ENCODE data around the gene BRAF. TPM values are rescaled to one million over a fixed set of nuclear protein-coding genes. Genes with fewer than 3 reads are reported as not detected.
"Not testable (repeated sequence)": the region's sequence is repeated elsewhere in the genome, so short reads cannot be mapped to it uniquely, and the experiment has no call there.

The BRAF gene
- polyA plus RNA-seq, 3 donors: 22.5 to 26.3 (median 22.9) TPM

DNA sequence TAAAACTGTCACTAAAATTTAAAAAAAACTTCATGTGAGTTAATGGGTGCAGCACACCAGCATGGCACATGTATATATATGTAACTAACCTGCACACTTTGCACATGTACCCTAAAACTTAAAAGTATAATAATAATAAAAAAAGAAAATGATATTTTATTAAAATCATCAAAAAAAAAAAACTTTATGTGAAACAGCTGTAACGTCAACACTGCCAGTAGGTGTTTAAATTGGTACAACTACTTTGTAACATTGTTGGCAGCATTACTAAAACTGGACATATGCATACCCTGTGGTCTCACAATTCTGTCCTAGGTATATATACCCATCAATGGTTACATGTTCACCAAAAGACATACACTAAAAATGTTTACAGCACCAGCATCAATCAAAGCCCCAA lies 146.2 kb downstream of the BRAF start:
- no peak for DNase-seq (ENCODE audit: low read depth in 3 of 3, low spot score in 2 of 3)

DNA sequence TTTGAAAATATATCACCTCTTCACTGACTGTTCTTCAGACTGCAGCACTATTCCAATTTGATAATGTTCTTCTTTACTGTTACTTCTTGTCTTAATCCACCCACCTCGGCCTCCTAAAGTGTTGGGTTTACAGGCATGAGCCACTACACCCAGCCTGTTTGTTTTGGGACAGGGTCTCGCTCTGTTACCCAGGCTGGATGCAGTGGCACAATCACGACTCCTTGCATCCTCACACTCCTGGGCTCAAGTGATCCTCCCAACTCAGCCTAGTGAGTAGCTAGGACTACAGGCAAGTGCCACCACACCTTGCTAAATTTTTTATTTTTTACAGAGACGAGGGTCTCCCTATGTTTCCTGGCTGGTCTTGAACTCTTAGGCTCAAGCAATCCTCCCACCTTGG lies 150.4 kb downstream of the BRAF start:
- DNase-seq (ENCODE audit: low read depth in 3 of 3, low spot score in 2 of 3): no peak

DNA sequence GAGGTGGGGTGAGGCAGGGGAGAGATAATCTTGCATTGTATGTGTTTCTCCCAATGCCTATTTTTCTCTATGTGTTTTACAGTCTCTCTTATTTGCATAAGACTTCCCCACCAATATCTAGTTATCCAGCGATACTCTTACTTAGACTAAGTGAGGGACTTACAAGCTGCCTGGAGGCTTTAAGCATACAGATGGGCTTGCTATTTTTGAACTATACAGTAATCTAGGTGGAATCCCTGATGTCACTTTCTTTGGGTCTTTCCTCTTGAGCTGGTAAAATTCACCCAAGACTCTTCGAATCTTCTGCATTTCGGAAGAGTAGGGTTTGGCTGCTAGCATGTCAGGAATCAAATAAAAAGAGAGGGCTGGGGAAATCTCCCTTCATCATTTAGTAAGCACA lies 151.6 kb downstream of the BRAF start:
- DNase-seq (ENCODE audit: low read depth in 3 of 3, low spot score in 2 of 3): no peak

DNA sequence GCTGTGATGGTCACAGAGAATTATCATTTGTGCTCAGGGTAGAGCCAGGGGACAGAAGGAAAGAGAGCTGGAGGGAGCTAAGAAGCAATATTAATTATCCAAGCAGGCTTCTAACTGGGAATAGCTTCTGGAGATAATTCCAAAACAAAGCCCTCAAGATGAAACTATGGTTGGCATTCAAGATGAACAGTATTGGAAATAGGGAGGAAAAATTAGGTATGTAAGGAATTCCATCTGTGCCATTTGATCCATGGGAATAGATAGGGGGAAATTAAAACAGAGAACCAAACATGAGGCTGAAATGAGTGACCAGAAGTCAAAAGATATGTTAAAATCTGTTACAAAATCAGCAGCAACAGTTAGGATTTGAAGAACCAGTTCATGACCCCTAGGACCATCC lies 152.9 kb downstream of the BRAF start:
- DNase-seq (ENCODE audit: low read depth in 3 of 3, low spot score in 2 of 3): no peak

DNA sequence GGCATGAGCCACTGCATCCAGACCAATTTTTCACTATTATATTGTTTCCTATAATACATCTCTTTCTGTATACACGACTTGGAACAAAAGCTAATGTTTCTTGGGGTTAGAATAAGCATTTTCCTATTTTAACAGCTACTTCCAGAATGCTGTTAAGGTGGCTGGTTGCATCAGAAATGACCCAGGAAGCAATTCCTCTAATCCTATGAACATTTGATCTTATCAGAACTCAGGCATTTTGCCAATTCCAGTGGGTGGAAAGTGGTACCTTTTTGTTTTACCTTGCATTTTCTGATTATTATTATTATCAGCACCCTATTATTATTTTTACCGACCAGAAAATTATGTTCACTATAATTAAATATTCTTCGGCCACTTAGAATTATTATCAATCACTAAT lies 154.9 kb downstream of the BRAF start:
- no peak for DNase-seq (ENCODE audit: low read depth in 3 of 3, low spot score in 2 of 3)

DNA sequence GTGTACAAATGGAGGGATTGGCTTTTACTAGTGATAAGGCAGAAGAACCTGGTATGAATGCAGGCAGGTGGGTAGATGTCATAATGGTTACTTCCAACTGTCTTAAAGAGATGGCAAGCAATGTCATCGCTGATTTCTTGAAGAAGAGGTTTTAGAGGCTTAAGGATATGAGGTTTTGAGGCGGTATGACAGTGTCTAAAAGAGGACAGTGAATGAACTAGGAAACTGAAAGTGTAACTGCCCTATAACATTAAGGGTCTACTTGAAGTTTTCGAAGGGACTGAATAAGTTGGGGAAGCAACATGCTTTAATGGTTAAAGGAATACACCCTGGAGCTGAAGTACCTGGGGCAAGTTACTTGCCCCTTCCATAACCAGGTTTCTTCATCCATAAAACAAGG lies 157.3 kb downstream of the BRAF start:
- no peak for DNase-seq (ENCODE audit: low read depth in 3 of 3, low spot score in 2 of 3)

DNA sequence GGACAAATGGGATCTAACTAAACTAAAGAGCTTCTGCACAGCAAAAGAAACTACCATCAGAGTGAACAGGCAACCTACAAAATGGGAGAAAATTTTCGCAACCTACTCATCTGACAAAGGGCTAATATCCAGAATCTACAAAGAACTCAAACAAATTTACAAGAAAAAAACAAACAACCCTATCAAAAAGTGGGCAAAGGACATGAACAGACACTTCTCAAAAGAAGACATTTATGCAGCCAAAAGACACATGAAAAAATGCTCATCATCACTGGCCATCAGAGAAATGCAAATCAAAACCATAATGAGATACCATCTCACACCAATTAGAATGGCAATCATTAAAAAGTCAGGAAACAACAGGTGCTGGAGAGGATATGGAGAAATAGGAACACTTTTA lies 159.3 kb downstream of the BRAF start:
- not testable (repeated sequence) for DNase-seq (ENCODE audit: low read depth in 3 of 3, low spot score in 2 of 3)

DNA sequence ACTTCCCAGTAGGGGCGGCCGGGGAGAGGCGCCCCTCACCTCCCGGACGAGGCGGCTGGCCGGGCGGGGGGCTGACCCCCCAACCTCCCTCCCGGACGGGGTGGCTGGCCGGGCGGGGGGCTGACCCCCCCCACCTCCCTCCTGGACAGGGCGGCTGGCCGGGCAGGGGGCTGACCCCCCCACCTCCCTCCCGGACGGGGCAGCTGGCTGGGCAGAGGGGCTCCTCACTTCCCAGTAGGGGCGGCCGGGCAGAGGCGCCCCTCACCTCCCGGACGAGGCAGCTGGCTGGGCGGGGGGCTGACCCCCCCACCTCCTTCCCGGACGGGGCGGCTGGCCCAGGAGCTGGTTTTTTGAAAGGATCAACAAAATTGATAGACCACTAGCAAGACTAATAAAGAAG lies 161.6 kb downstream of the BRAF start:
- not testable (repeated sequence) for DNase-seq (ENCODE audit: low read depth in 3 of 3, low spot score in 2 of 3)

DNA sequence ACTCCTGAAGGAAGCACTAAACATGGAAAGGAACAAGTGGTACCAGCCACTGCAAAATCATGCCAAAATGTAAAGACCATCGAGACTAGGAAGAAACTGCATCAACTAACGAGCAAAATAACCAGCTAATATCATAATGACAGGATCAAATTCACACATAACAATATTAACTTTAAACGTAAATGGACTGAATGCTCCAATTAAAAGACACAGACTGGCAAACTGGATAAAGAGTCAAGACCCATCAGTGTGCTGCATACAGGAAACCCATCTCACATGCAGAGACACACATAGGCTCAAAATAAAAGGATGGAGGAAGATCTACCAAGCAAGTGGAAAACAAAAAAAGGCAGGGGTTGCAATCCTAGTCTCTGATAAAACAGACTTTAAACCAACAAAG lies 163.4 kb downstream of the BRAF start:
- DNase-seq (ENCODE audit: low read depth in 3 of 3, low spot score in 2 of 3): not testable (repeated sequence)

DNA sequence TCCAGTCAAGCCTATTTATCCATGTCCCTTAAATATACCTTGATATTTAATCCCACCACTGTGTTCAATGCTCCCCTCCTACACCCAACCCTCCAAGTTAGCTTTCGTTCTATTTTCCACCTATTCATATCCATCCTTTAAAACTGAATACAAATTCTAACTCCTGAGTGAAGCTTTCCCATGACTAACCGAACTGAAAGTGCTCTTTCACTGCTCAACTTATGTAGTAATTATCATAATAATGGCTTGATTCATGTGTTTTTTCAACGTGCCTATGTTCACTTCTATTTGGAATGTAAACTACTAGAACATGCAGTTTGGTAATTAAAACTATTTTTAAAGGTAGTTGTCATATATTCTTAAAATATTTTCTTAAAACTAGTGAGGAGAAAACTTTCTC lies 170.2 kb downstream of the BRAF start:
- DNase-seq (ENCODE audit: low read depth in 3 of 3, low spot score in 2 of 3): no peak

DNA sequence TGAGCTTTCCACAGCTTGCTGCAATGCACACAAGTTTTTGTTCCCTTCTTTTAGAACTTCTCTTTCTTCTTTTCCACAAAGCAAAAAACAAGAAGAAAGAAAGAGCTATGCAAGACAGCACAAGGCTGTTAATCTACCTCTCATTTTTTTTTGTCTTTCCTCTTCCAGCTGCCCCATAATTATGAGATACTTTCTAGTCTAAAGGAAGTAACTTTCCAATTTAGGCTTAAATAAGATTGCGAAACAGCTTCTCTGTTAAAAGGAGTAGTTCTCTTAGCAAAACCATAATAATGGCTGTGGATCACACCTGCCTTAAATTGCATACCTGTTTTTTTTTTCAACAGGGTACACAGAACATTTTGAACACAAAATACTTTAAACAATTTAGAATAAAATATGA lies 172.2 kb downstream of the BRAF start:
- no peak for DNase-seq (ENCODE audit: low read depth in 3 of 3, low spot score in 2 of 3)

DNA sequence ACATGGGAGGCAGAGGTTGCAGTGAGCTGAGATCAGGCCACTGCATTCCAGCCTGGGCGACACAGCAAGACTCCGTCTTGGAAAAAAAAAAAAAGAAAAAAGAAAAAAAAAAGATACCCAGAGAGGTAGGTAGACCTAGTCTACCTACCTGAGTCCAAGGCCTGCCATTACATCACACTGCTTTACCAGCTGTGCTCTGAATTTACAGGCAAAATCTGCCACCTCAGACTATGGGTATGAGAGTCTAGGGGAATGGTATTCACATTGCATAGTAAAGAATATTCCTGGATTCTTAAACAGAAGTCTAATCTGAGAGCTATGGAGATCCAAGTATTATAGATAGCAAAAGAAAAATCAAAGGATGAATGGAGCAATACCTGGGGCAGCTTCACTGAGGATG lies 178.0 kb downstream of the BRAF start:
- no peak for DNase-seq (ENCODE audit: low read depth in 3 of 3, low spot score in 2 of 3)

DNA sequence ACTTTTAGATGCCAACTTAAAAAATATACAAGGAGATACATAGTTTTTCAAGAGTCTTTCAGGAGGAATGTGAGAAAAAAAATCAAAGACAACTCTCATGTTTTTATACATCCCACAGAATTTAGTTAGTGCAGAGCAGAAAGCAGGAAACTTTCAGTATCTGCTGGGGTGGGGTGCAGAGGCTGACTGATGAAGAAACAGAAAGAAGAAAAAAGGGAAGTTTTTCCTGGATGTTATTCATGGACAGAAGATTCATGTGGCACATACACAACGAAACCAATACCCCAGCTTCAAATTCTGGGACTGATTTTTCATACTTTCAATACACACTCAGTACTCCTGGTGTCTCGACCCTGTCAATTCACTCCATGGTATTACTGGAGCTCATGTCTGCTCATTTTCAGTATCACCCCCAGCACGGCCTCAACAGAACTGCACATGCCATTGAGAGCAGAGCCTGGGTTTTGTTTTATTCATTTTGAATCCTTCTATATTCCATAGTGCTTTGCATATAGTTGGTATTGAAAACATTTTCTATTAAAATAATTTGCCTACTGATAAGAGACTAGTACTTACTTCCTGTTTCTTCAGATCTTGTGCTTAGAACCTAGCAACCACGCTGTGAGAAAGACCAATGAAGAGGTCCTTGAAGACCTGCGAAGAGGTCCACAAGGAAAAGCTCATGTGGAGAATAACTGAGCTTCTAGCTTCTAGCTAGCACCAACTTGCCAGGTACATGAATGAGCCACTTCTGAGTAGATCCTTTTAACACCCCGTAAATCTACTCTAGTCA lies 179.3 kb downstream of the BRAF start:
- DNase-seq (ENCODE audit: low read depth in 3 of 3, low spot score in 2 of 3): no peak

DNA sequence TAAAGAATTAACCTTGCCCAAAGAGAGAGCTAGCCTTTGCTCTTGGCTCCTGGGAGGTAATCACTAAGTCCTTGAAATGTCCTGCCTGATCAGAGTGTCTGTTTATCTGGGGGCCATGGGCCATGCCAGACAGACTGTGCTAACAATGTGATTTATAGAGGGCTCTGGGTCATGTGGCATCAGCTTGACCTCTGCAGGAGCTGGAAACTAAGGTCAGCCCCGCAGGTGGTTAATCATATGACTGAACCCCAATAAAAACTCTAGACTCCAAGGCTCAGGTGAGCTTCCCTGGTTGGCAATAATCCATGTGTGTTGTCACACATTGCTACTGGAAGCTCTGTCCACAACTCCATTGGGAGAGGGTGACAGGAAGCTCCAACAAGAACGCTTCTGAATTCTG lies 180.7 kb downstream of the BRAF start:
- DNase-seq (ENCODE audit: low read depth in 3 of 3, low spot score in 2 of 3): no peak

DNA sequence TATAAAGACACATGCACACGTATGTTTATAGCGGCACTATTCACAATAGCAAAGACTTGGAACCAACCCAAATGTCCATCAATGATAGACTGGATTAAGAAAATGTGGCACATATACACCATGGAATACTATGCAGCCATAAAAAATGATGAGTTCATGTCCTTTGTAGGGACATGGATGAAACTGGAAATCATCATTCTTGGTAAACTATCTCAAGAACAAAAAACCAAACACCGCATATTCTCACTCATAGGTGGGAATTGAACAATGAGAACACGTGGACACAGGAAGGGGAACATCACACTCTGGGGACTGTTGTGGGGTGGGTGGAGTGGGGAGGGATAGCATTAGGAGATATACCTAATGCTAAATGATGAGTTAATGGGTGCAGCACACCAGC lies 181.5 kb downstream of the BRAF start:
- not testable (repeated sequence) for DNase-seq (ENCODE audit: low read depth in 3 of 3, low spot score in 2 of 3)

DNA sequence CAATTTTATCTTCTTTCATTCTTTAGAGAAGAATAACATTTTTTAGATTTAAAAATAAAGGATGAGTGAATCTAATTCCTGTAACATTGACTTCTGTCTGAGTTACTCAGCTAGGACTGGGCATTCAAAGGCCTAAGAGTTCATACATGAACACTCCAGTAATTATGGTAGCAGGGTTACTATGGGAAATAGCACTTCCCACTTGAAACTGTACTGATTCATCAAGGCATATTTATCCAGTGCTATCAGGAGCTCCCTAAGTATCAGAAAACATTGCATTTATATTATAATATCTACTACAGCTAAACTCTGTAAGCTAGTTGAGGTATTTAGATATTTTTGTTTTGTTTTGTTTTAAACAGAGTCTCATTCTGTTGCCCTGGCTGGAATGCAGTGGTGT lies 186.4 kb downstream of the BRAF start:
- no peak for DNase-seq (ENCODE audit: low read depth in 3 of 3, low spot score in 2 of 3)

DNA sequence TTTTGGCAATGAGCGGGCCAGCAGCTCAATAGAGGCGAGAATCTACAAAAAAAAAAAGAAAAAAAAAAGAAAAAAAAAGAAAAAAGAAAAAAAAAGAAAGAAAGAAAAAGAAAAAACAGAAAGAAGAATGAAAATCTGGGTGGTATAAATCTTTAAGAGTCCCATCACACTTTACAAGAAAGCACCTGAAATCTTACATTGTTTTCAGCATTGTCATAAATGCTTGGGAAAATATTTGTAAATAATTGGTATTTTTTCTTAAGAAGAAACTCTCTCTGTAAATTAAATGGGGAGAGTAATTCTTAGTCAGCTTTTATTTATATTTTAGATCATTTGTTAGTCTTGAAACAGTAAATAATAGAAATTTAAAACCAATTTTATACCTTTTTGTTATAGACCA lies 190.0 kb downstream of the BRAF start:
- no peak for DNase-seq (ENCODE audit: low read depth in 3 of 3, low spot score in 2 of 3)

DNA sequence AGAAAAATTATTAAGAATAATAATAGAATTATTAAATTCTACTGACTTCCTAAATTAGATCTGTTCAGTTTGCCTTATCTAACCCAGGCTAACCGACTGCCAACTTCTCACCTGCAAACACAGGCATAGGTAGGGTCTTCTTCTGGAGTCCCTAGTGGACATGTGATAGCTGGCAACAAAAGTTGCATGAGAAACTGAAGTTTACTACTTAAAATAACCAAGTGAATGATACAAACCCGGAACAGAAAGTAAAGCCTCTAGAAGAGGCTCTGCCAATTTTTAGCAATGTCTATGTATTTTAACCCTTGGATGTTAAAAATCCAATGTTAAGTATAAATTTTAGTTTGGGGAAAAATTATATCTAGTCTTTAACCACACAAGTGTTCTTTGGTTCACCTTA lies 190.6 kb downstream of the BRAF start:
- DNase-seq (ENCODE audit: low read depth in 3 of 3, low spot score in 2 of 3): no peak

DNA sequence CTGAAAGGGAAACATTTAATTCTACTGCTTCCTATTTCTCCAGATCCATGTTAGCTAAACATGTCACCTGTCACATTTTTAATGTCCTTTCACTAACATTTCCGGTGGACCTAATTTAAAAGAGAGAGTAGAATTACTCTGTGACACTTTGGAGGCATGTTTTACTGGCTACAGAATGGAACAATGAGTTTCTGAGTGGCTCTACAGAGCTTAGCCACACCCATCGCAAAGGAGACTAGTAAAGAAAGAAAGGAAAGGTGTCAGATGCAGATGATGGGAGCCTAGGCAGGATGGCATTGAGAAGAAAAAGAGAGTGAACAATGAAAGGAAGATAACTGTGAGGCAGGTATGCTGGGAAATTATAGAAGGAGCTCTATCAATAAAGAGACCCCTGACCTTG lies 192.3 kb downstream of the BRAF start:
- no peak for DNase-seq (ENCODE audit: low read depth in 3 of 3, low spot score in 2 of 3)

DNA sequence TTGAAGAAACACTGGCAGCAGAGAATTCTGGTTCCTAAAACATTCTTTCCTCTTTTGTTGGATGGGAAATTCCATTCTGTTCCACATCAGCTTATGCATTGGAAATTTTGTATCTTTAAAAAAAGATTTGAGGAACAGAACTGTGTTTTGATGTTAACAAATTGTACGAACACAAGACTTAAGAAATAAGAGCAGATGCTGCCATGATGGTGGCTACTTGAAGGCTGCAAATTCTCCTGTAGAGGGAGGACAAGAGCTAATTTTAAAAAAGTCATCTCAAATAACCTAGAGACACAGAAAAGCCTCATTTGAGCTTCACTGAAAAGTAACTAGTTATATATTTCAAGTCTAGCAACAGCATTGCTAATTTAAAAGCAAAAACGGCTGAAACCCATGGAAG lies 198.4 kb downstream of the BRAF start:
- no peak for DNase-seq (ENCODE audit: low read depth in 3 of 3, low spot score in 2 of 3)

DNA sequence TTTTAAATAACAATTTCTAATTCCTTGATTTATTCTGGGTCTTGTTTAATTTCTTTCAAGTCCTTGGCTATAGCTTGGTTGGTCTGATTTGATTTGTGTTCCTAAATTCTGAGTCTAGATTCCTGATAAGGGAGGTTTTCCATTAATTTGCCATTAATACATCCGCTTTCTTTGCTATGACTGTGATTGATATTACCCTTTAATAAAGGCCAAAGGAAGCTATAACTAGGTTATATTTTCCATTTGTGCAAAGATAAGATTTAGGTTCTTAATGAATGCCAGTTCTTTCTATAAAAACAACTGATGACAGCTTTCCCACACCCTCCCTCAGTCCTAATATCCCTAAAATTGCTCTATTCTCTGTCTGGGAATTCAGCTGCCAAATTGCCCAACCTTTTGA lies 200.0 kb downstream of the BRAF start:
- no peak for DNase-seq (ENCODE audit: low read depth in 3 of 3, low spot score in 2 of 3)

DNA sequence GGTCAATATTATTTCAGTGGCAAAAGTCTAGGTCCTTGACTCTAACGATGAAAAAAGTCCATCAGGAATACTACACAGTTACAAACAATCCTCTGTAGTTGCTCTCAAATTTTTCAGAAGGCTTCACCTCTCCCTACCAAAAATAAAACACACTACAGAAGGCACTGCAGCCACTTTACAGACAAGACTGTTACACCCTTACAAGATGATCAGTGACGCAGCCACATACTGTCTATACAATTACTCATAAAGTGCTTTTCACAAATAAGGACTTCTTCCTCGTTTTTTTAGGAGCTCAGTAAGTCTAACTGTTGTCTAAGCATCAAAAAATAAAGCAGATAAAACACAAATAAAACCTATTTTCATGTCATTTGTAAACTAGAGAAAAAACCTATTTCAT lies 201.2 kb downstream of the BRAF start:
- no peak for DNase-seq (ENCODE audit: low read depth in 3 of 3, low spot score in 2 of 3)

DNA sequence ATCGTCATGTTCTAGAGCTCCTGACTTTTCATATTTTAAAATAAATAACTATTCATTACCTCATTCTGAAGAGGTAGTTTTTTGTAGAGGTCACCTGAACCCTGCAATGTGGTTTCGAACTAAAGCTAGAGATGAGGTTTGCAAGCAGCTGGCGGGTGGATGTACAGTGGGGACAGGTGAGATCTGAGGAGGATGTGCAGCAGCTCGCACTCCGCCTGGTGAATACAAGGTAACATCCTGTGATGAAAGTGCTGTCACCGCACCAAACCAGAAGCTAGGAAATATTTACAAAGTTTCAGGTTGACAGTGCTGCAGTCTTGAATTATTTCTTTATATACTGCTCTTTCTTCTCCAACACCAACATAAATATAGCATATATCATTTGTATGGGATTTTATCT lies 201.7 kb downstream of the BRAF start:
- no peak for DNase-seq (ENCODE audit: low read depth in 3 of 3, low spot score in 2 of 3)
